ENCODE data around the gene CCM2. TPM values are rescaled to one million over a fixed set of nuclear protein-coding genes. Genes with fewer than 3 reads are reported as not detected.

Gene CCM2
- total RNA-seq, 1 donor from 2014 or later = 89.0 TPM

DNA sequence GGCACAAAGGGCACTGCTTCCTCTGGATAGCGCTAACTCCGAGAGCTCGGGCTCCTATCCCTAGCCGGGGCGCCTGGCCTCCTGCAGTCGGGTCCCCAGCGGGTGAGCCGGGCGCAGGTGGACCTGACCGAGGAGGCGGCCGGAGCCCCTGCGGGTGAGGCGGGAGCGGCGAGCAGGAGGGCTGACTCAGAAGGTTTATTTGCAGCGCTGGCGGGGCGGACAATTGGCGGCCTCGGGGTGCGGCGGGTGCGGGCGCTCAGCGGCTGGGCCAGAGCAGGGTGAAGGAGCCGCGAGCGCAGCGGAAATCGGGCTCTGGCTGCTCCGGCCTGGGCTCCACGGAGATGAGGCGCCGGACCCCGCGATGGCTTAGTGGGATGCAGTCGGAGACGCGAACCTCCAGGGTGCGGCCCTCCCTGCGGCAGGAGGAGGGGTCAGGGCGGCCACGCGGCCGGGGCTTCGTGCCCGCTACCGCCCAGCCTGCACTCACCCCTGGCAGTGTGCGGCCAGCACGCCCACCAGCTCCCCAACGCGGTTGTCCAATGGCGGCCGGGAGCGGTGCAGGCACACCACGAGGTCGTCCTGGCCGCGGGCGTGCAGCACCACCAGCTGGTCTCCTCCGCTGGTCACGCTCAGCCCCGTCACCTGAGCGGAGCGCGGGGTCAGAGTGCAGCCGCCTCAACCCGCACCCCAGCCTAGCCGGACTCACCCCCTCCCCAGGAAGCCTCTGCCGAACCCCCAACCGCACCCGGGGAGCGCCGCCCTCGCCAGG lies 37.3 kb upstream of the CCM2 start:
- POLR2A ChIA-PET = interaction anchor here (1.0 to 1.2 kb wide), 2 partner anchors 89 to 149 kb away, joined by 4 to 11 read pairs; partner anchors contain the start of gene TBRG4
- intact Hi-C loops (cut with micrococcal nuclease) = no loop called here
- Mint-ChIP-seq H3K27ac (no peak overlapping the region), H3K36me3 (ENCODE audit: low read depth) (peaks cover 37% of the 10 kb centered on the region), H3K4me3 (no peak overlapping the region), H3K27me3 (no peaks in the 10 kb centered on the region), H3K4me1 (peaks cover 23% of the 10 kb centered on the region), H3K9me3 (no peaks in the 10 kb centered on the region)
- ATAC-seq (ENCODE audit: low read depth) = no peak
- no peak for TF ChIP-seq CTCF (IDR thresholded peaks at IDR 0.05)
- CTCF ChIA-PET = no interaction called here
- DNase-seq = no peak

GRCh38 chr7:44963364-44964290 lies 36.4 kb upstream of the CCM2 start:
- intact Hi-C loops (cut with micrococcal nuclease) = no loop called here
- Mint-ChIP-seq H3K4me3 (no peak overlapping the region), H3K27me3 (no peaks in the 10 kb centered on the region), H3K27ac (no peak overlapping the region), H3K9me3 (no peaks in the 10 kb centered on the region), H3K36me3 (ENCODE audit: low read depth) (peaks cover 46% of the 10 kb centered on the region), H3K4me1 (peaks cover 24% of the 10 kb centered on the region)
- DNase-seq (no peak), ATAC-seq (ENCODE audit: low read depth) (no peak)
- TF ChIP-seq CTCF (IDR thresholded peaks at IDR 0.05) = no peak
- CTCF ChIA-PET = no interaction called here
- POLR2A ChIA-PET = interaction anchor here (0.7 to 1.2 kb wide), 4 partner anchors 8 to 378 kb away, joined by 3 to 11 read pairs (median 4); partner anchors contain the start of gene TBRG4

- no peaks in the 10 kb centered on the region for H3K27me3 Mint-ChIP-seq
- no peak overlapping the region for H3K4me3 Mint-ChIP-seq
- H3K9me3 Mint-ChIP-seq = no peaks in the 10 kb centered on the region
- H3K36me3 Mint-ChIP-seq (ENCODE audit: low read depth) = peaks cover 52% of the 10 kb centered on the region
- no peak overlapping the region for H3K27ac Mint-ChIP-seq
- intact Hi-C loops (cut with micrococcal nuclease) = no loop called here
- no peak for ATAC-seq (ENCODE audit: low read depth)
- DNase-seq = no peak
- no peak for TF ChIP-seq CTCF (IDR thresholded peaks at IDR 0.05)
- POLR2A ChIA-PET = interaction anchor here (0.7 to 1.2 kb wide), 4 partner anchors 9 to 391 kb away, joined by 3 to 11 read pairs (median 3); partner anchors contain the start of gene DDX56
- peaks cover 17% of the 10 kb centered on the region for H3K4me1 Mint-ChIP-seq
- CTCF ChIA-PET = interaction anchor here (0.6 to 1.5 kb wide), 2 partner anchors 172 to 322 kb away, joined by 3 to 4 read pairs; no protein-coding TSS in a partner anchor
Measured at GRCh38 chr7:44964384-44964830, 35.6 kb upstream of the CCM2 start.

- Mint-ChIP-seq H3K27ac (no peak overlapping the region), H3K36me3 (ENCODE audit: low read depth) (peaks cover 55% of the 10 kb centered on the region), H3K27me3 (no peaks in the 10 kb centered on the region), H3K9me3 (no peaks in the 10 kb centered on the region), H3K4me3 (no peak overlapping the region), H3K4me1 (peaks cover 12% of the 10 kb centered on the region)
- intact Hi-C loops (cut with micrococcal nuclease) = no loop called here
- CTCF ChIA-PET = interaction anchor here (0.6 to 1.5 kb wide), 2 partner anchors 171 to 321 kb away, joined by 3 to 4 read pairs; no protein-coding TSS in a partner anchor
- no peak for TF ChIP-seq CTCF (IDR thresholded peaks at IDR 0.05)
- DNase-seq (no peak), ATAC-seq (ENCODE audit: low read depth) (no peak)
- POLR2A ChIA-PET = interaction anchor here (0.7 to 1.4 kb wide), 4 partner anchors 9 to 391 kb away, joined by 3 to 4 read pairs (median 3); partner anchors contain the start of gene DDX56
Measured at GRCh38 chr7:44964831-44965440, 35.1 kb upstream of the CCM2 start.

All from activated B cell treated with CpG ODN at 0.5 μM for 24 hours (primary cell).